Osteoblast (primary cell): ENCODE results near the gene NDOR1. TPM values are rescaled to one million over a fixed set of nuclear protein-coding genes. Genes with fewer than 3 reads are reported as not detected.
A peak's percentile ranks its signal among the peaks of the same experiment; 100 is the strongest.

ENCODE experiments used
- DNase-seq: peaks from one replicate; pipeline ENCODE4 v3.0.0; 2011; ENCODE audit warnings: low spot score, mixed read lengths; ENCODE audit not compliant: insufficient read length; ENCODE audit errors: missing footprints
- H2AFZ ChIP-seq: 2 replicates; pipeline ENCODE4 v1.6.0; 2011; ENCODE audit warnings: mild to moderate bottlenecking, low read length
- H3K27ac ChIP-seq: 2 replicates; pipeline ENCODE4 v1.5.1; 2011; ENCODE audit warnings: mild to moderate bottlenecking, low read depth, low read length, moderate library complexity
- H3K27me3 ChIP-seq: 2 replicates; pipeline ENCODE4 v1.6.0; 2012; ENCODE audit warnings: mild to moderate bottlenecking, control low read depth, inconsistent platforms, low read length, moderate library complexity; ENCODE audit not compliant: insufficient read depth
- H3K36me3 ChIP-seq: 2 replicates; pipeline ENCODE4 v1.5.1; 2011; ENCODE audit warnings: mild to moderate bottlenecking, low read length, control low read depth, moderate library complexity; ENCODE audit not compliant: insufficient read depth
- H3K4me1 ChIP-seq: 2 replicates; pipeline ENCODE4 v1.5.1; 2011; ENCODE audit warnings: mild to moderate bottlenecking, low read length, control low read depth, moderate library complexity; ENCODE audit not compliant: insufficient read depth
- H3K4me2 ChIP-seq: 2 replicates; pipeline ENCODE4 v1.6.0; 2011; ENCODE audit warnings: mild to moderate bottlenecking, low read length; ENCODE audit not compliant: insufficient read depth
- H3K4me3 ChIP-seq: fragments of 200-600 bp; sonication (generic); 3 replicates; pipeline ENCODE4 v1.5.1; 2012; ENCODE audit warnings: mild to moderate bottlenecking, low read length, inconsistent platforms; ENCODE audit not compliant: insufficient read depth
- H3K79me2 ChIP-seq: 2 replicates; pipeline ENCODE4 v1.6.0; 2012; ENCODE audit warnings: mild to moderate bottlenecking, low read length, control low read depth, inconsistent platforms; ENCODE audit not compliant: insufficient read depth
- H3K9me3 ChIP-seq: 2 replicates; pipeline ENCODE4 v1.5.1; 2011; ENCODE audit warnings: low read depth, low read length, control low read depth
- H4K20me1 ChIP-seq: 2 replicates; pipeline ENCODE4 v1.6.0; 2012; ENCODE audit warnings: mild to moderate bottlenecking, low read length, control low read depth; ENCODE audit not compliant: insufficient read depth
- CTCF ChIP-seq: IDR thresholded peaks from 2 replicates; pipeline ENCODE4 v1.5.1; 2011; ENCODE audit warnings: mild to moderate bottlenecking, low read depth, low read length, moderate library complexity; ENCODE audit errors: extremely low read depth
- total RNA-seq: library from RNA; depleted of rRNA; stranded (reverse); fragments of >200 nt; gene quantifications from 2 replicates; pipeline ENCODE4 v1.2.3, GENCODE V29; 2012

Gene NDOR1
- total RNA-seq, 1 donor: 6.2 TPM

- no peak overlapping the region for H3K4me2 ChIP-seq
- no peaks in the 10 kb centered on the region for H3K36me3 ChIP-seq
- H3K27ac ChIP-seq: no peak overlapping the region
These were observed 43.7 kb upstream of the NDOR1 start for GRCh38 chr9:137161558-137162486.

GRCh38 chr9:137162505-137163364 lies 42.8 kb upstream of the NDOR1 start:
- Histone ChIP-seq H3K36me3 (no peaks in the 10 kb centered on the region), H4K20me1 (peaks cover 3% of the 10 kb centered on the region), H3K27ac (no peak overlapping the region), H3K4me1 (no peaks in the 10 kb centered on the region), H3K4me2 (peak overlapping the region; percentile 28), H3K4me3 (no peak overlapping the region), H3K27me3 (peaks cover 69% of the 10 kb centered on the region), H3K79me2 (no peaks in the 10 kb centered on the region), H3K9me3 (no peaks in the 10 kb centered on the region), H2AFZ (no peak overlapping the region)
- DNase-seq: peak; percentile 96
- TF ChIP-seq CTCF: no peak

More at GRCh38 chr9:137161558-137162486, 43.7 kb upstream of the NDOR1 start:
- Histone ChIP-seq H3K27me3 (peaks cover 70% of the 10 kb centered on the region), H4K20me1 (peaks cover 5% of the 10 kb centered on the region), H2AFZ (no peak overlapping the region), H3K79me2 (no peaks in the 10 kb centered on the region), H3K4me1 (no peaks in the 10 kb centered on the region), H3K9me3 (no peaks in the 10 kb centered on the region), H3K4me3 (no peak overlapping the region)
- DNase-seq: peak; percentile 95
- TF ChIP-seq CTCF: no peak

- H3K27ac ChIP-seq: no peak overlapping the region
- no peak overlapping the region for H2AFZ ChIP-seq
- no peaks in the 10 kb centered on the region for H3K36me3 ChIP-seq
- H3K27me3 ChIP-seq: peaks cover 70% of the 10 kb centered on the region
- H3K4me1 ChIP-seq: no peaks in the 10 kb centered on the region
- H3K4me2 ChIP-seq: peak overlapping the region; percentile 28
- H3K4me3 ChIP-seq: no peak overlapping the region
- H3K79me2 ChIP-seq: no peaks in the 10 kb centered on the region
- H4K20me1 ChIP-seq: no peaks in the 10 kb centered on the region
- H3K9me3 ChIP-seq: no peaks in the 10 kb centered on the region
- TF ChIP-seq CTCF: no peak
- peak; percentile 92 for DNase-seq
These were observed 42.2 kb upstream of the NDOR1 start for GRCh38 chr9:137163365-137163715.

GRCh38 chr9:137163805-137164204 lies 41.7 kb upstream of the NDOR1 start:
- Histone ChIP-seq H3K79me2 (no peaks in the 10 kb centered on the region), H3K4me1 (no peaks in the 10 kb centered on the region), H3K36me3 (no peaks in the 10 kb centered on the region), H3K9me3 (no peaks in the 10 kb centered on the region), H3K4me3 (no peak overlapping the region), H3K27me3 (peaks cover 65% of the 10 kb centered on the region), H2AFZ (no peak overlapping the region), H4K20me1 (no peaks in the 10 kb centered on the region), H3K27ac (no peak overlapping the region), H3K4me2 (no peak overlapping the region)
- no peak for TF ChIP-seq CTCF
- DNase-seq: peak; percentile 91
